MM.1S (cell line): Measurements from ENCODE around the gene ATCAY.

ENCODE experiments used
- DNase-seq: peaks from one replicate; pipeline ENCODE4 v3.0.0-alpha.2; 2015
- H2AFZ ChIP-seq: fragments of 300-600 bp; sonication (generic); 2 replicates; pipeline ENCODE4 v1.6.0; 2016; ENCODE audit warnings: antibody characterized with exemption, low read length
- H3F3A ChIP-seq: fragments of 300-600 bp; sonication (generic); 2 replicates; pipeline ENCODE4 v1.6.1; 2016; ENCODE audit warnings: mild to moderate bottlenecking, antibody characterized with exemption, low read length, moderate library complexity, mixed read lengths; ENCODE audit not compliant: insufficient read depth
- H3K27ac ChIP-seq: fragments of 300-600 bp; sonication (generic); 2 replicates; pipeline ENCODE4 v1.5.1; 2016; ENCODE audit warnings: mild to moderate bottlenecking, low read length
- H3K27me3 ChIP-seq: fragments of 300-600 bp; sonication (generic); replicated peaks from 2 replicates; pipeline ENCODE4 v1.6.0; 2016; ENCODE audit warnings: low read length; ENCODE audit not compliant: insufficient read depth
- H3K36me3 ChIP-seq: fragments of 300-600 bp; sonication (generic); replicated peaks from 2 replicates; pipeline ENCODE4 v1.6.1; 2016; ENCODE audit warnings: mild to moderate bottlenecking, low read length, mixed read lengths; ENCODE audit not compliant: insufficient read depth
- H3K4me1 ChIP-seq: fragments of 300-600 bp; sonication (generic); 2 replicates; pipeline ENCODE4 v1.6.1; 2016; ENCODE audit warnings: low read length, mixed read lengths
- H3K4me2 ChIP-seq: fragments of 300-600 bp; sonication (generic); 2 replicates; pipeline ENCODE4 v1.6.0; 2016; ENCODE audit warnings: low read depth, low read length
- H3K4me3 ChIP-seq: fragments of 300-600 bp; sonication (generic); 2 replicates; pipeline ENCODE4 v1.5.1; 2016; ENCODE audit warnings: low read length, mixed read lengths
- H3K79me2 ChIP-seq: fragments of 300-600 bp; sonication (generic); 2 replicates; pipeline ENCODE4 v1.6.1; 2016; ENCODE audit warnings: mixed run types, low read length, mixed read lengths
- H3K9ac ChIP-seq: fragments of 300-600 bp; sonication (generic); 2 replicates; pipeline ENCODE4 v1.6.1; 2016; ENCODE audit warnings: low read length, mixed read lengths
- H3K9me2 ChIP-seq: fragments of 300-600 bp; sonication (generic); replicated peaks from 2 replicates; pipeline ENCODE4 v1.6.1; 2016; ENCODE audit warnings: mild to moderate bottlenecking, low read length, mixed read lengths; ENCODE audit not compliant: insufficient read depth
- H3K9me3 ChIP-seq: fragments of 300-600 bp; sonication (generic); replicated peaks from 2 replicates; pipeline ENCODE4 v1.6.1; 2016; ENCODE audit warnings: mild to moderate bottlenecking, low read length, mixed read lengths; ENCODE audit not compliant: insufficient read depth
- H4K20me1 ChIP-seq: fragments of 300-600 bp; sonication (generic); 2 replicates; pipeline ENCODE4 v1.6.1; 2016; ENCODE audit warnings: mild to moderate bottlenecking, low read length, moderate library complexity, mixed read lengths; ENCODE audit not compliant: insufficient read depth
- EZH2 ChIP-seq: fragments of 300-600 bp; sonication (generic); optimal IDR thresholded peaks from 2 replicates; pipeline ENCODE3; 2017; ENCODE audit warnings: low read depth, mild to moderate bottlenecking, antibody characterized with exemption, low read length, mixed read lengths
- EZH2phosphoT487 ChIP-seq: fragments of 300-600 bp; sonication (generic); IDR thresholded peaks from 2 replicates; pipeline ENCODE4 v1.6.1; 2018; ENCODE audit warnings: antibody characterized with exemption, low read length
- TF ChIP-seq, protein P1 (sequence below): fragments of 300-600 bp; sonication (generic); IDR thresholded peaks from 2 replicates; pipeline ENCODE4 v1.5.1; 2016; ENCODE audit warnings: antibody characterized with exemption, low read length, mixed read lengths

The ATCAY gene

GRCh38 chr19:3836887-3837286 lies 43.6 kb upstream of the ATCAY start:
- H2AFZ ChIP-seq: no peak overlapping the region
- H4K20me1 ChIP-seq: no peaks in the 10 kb centered on the region
- DNase-seq: no peak
- no peaks in the 10 kb centered on the region for H3K9me3 ChIP-seq
- H3K27me3 ChIP-seq: peaks cover 87% of the 10 kb centered on the region
- no peak overlapping the region for H3K27ac ChIP-seq
- no peak overlapping the region for H3K4me2 ChIP-seq
- no peaks in the 10 kb centered on the region for H3F3A ChIP-seq
- no peaks in the 10 kb centered on the region for H3K4me1 ChIP-seq
- H3K4me3 ChIP-seq: no peak overlapping the region
- no peaks in the 10 kb centered on the region for H3K36me3 ChIP-seq
- H3K9ac ChIP-seq: no peak overlapping the region
- H3K79me2 ChIP-seq: no peaks in the 10 kb centered on the region
- H3K9me2 ChIP-seq: no peaks in the 10 kb centered on the region
- TF ChIP-seq EZH2 (no peak), EZH2phosphoT487 (no peak)
- TF ChIP-seq, protein P1, sequence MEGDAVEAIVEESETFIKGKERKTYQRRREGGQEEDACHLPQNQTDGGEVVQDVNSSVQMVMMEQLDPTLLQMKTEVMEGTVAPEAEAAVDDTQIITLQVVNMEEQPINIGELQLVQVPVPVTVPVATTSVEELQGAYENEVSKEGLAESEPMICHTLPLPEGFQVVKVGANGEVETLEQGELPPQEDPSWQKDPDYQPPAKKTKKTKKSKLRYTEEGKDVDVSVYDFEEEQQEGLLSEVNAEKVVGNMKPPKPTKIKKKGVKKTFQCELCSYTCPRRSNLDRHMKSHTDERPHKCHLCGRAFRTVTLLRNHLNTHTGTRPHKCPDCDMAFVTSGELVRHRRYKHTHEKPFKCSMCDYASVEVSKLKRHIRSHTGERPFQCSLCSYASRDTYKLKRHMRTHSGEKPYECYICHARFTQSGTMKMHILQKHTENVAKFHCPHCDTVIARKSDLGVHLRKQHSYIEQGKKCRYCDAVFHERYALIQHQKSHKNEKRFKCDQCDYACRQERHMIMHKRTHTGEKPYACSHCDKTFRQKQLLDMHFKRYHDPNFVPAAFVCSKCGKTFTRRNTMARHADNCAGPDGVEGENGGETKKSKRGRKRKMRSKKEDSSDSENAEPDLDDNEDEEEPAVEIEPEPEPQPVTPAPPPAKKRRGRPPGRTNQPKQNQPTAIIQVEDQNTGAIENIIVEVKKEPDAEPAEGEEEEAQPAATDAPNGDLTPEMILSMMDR: no peak

DNA sequence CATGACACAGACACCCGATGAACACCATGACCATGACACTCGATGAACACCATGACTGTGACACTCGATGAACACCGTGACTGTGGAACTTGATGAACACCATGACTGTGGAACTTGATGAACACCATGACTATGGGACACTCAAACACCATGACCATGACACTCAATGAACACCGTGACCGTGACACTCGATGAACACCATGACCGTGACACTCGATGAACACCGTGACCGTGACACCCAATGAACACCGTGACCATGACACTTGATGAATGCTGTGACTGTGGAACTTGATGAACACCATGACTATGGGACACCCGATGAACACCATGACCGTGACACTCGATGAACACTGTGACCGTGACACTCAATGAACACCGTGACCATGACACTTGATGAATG lies 43.2 kb upstream of the ATCAY start:
- Histone ChIP-seq H3K9me2 (no peaks in the 10 kb centered on the region), H3F3A (no peaks in the 10 kb centered on the region), H3K9ac (no peak overlapping the region), H3K4me2 (no peak overlapping the region), H3K27me3 (peaks cover 88% of the 10 kb centered on the region), H3K79me2 (no peaks in the 10 kb centered on the region), H3K4me1 (no peaks in the 10 kb centered on the region), H2AFZ (no peak overlapping the region), H3K9me3 (no peaks in the 10 kb centered on the region), H3K27ac (no peak overlapping the region), H3K4me3 (no peak overlapping the region), H3K36me3 (no peaks in the 10 kb centered on the region), H4K20me1 (no peaks in the 10 kb centered on the region)
- TF ChIP-seq EZH2: no peak
- TF ChIP-seq EZH2phosphoT487: no peak
- TF ChIP-seq, protein P1: no peak
- no peak for DNase-seq

DNA sequence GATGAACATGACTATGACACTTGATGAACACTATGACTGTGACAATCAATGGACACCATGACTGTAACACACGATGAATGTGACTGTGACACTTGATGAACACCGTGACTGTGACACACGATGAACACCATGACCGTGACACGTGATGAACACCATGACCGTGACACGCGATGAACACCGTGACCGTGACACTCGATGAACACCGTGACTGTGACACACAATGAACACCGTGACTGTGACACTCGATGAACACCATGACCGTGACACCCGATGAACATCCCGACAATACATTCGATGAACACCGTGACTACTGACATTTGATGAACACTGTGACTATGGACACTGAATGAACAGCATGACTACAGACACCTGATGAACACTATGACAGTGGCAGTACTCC lies 42.6 kb upstream of the ATCAY start:
- Histone ChIP-seq H3K36me3 (no peaks in the 10 kb centered on the region), H3K4me1 (no peaks in the 10 kb centered on the region), H3K27me3 (peaks cover 94% of the 10 kb centered on the region), H3K27ac (no peak overlapping the region), H3K9me3 (no peaks in the 10 kb centered on the region), H3K4me2 (no peak overlapping the region), H3F3A (no peaks in the 10 kb centered on the region), H3K9ac (no peak overlapping the region), H4K20me1 (no peaks in the 10 kb centered on the region), H2AFZ (no peak overlapping the region), H3K4me3 (no peak overlapping the region), H3K79me2 (no peaks in the 10 kb centered on the region), H3K9me2 (no peaks in the 10 kb centered on the region)
- TF ChIP-seq EZH2phosphoT487: no peak
- TF ChIP-seq EZH2: no peak
- TF ChIP-seq, protein P1: no peak
- DNase-seq: no peak

DNA sequence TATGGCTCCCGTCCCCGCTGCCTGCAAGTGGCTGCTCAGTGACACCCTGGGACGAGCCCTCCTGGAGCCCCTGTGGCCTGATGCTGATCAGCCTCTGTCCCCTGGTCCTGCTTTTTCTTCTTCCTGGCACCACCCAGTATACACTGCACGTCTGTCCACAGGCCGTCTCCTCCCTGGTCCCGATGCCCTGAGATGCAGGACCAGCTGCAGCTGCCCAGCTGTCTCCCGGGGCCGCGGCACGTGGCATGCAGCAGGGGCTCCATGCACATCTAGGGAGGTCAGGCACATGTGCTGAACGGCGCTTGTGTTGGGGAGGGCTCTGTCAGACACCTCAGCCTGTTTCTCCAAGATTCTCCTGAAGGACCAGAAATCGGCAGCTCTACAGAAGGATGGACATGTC lies 41.8 kb upstream of the ATCAY start:
- no peak overlapping the region for H2AFZ ChIP-seq
- TF ChIP-seq EZH2: no peak
- TF ChIP-seq, protein P1: no peak
- no peak for TF ChIP-seq EZH2phosphoT487
- H3K4me1 ChIP-seq: no peaks in the 10 kb centered on the region

More for the DNA sequence above, 41.8 kb upstream of the ATCAY start:
- Histone ChIP-seq H3K4me3 (no peak overlapping the region), H3K9me2 (no peaks in the 10 kb centered on the region), H3K9ac (no peak overlapping the region), H4K20me1 (no peaks in the 10 kb centered on the region), H3F3A (no peaks in the 10 kb centered on the region), H3K36me3 (no peaks in the 10 kb centered on the region), H3K9me3 (no peaks in the 10 kb centered on the region), H3K79me2 (no peaks in the 10 kb centered on the region), H3K4me2 (no peak overlapping the region), H3K27ac (no peak overlapping the region), H3K27me3 (peaks cover 95% of the 10 kb centered on the region)
- no peak for DNase-seq
